KG1 (cell line): ENCODE measurements around the gene CKS1B.

Experiments used
- DNase-seq: peaks from one replicate; lab custom pipeline; 2025; lab: John Stamatoyannopoulos, UW

CKS1B gene

GRCh38 chr1:154945962-154946850, 28.3 kb upstream of the CKS1B start:
- DNase-seq: no peak

- no peak for DNase-seq
Observed at GRCh38 chr1:154948079-154948478, 26.4 kb upstream of the CKS1B start.

GRCh38 chr1:154951901-154952657, 22.4 kb upstream of the CKS1B start:
- DNase-seq: no peak

GRCh38 chr1:154952664-154953063, 21.8 kb upstream of the CKS1B start:
- DNase-seq: no peak

GRCh38 chr1:154953611-154954038, 20.9 kb upstream of the CKS1B start:
- no peak for DNase-seq

GRCh38 chr1:154954541-154954940, 19.9 kb upstream of the CKS1B start:
- no peak for DNase-seq

- DNase-seq: no peak
Observed at GRCh38 chr1:154955039-154955717, 19.3 kb upstream of the CKS1B start.

- peak; percentile 83 for DNase-seq
Observed at GRCh38 chr1:154955718-154956543, 18.6 kb upstream of the CKS1B start, which contains the start of gene PBXIP1. Gene PBXIP1, minus strand, starts transcription at chr1:154956099. Its CDS starts 2,378 bp downstream, at chr1:154953721.

- no peak for DNase-seq
Observed at GRCh38 chr1:154956544-154956941, 17.9 kb upstream of the CKS1B start.

GRCh38 chr1:154957091-154957657, 17.3 kb upstream of the CKS1B start:
- DNase-seq: no peak

- no peak for DNase-seq
Observed at GRCh38 chr1:154958036-154958435, 16.4 kb upstream of the CKS1B start.

- no peak for DNase-seq
Observed at GRCh38 chr1:154958681-154959425, 15.6 kb upstream of the CKS1B start.

GRCh38 chr1:154959426-154959780, 15.1 kb upstream of the CKS1B start:
- no peak for DNase-seq

GRCh38 chr1:154960446-154961136, 13.9 kb upstream of the CKS1B start:
- DNase-seq: no peak

- peak; percentile 78 for DNase-seq
Observed at GRCh38 chr1:154961207-154962155, 13.0 kb upstream of the CKS1B start, which contains the start of gene PYGO2. Gene PYGO2, minus strand, starts transcription at chr1:154961782. Its CDS starts 206 bp downstream, at chr1:154961576.

- DNase-seq: no peak
Observed at GRCh38 chr1:154962156-154962749, 12.2 kb upstream of the CKS1B start.

- DNase-seq: no peak
Observed at GRCh38 chr1:154962795-154963330, 11.6 kb upstream of the CKS1B start.

GRCh38 chr1:154963643-154964042, 10.8 kb upstream of the CKS1B start:
- DNase-seq: no peak
